Retinal pigment epithelial cell (primary cell): ENCODE results near the gene PITPNC1.
"Not testable (repeated sequence)": the region's sequence is repeated elsewhere in the genome, so short reads cannot be mapped to it uniquely, and the experiment has no call there.

Experiments
- DNase-seq: peaks from one replicate; pipeline ENCODE4 v3.0.0-alpha.2; 2010; ENCODE audit warnings: low read depth
- H3K4me3 ChIP-seq: 2 replicates; pipeline ENCODE4 v1.5.1; 2011; ENCODE audit warnings: mild to moderate bottlenecking, low read length, control low read depth, moderate library complexity
- CTCF ChIP-seq: conservative IDR thresholded peaks from 2 replicates; pipeline ENCODE4 v1.5.1; 2011; ENCODE audit warnings: low read depth, low read length, control low read depth, inconsistent platforms

Gene PITPNC1

GRCh38 chr17:67376737-67377487 is at the start of gene PITPNC1:
Gene PITPNC1, plus strand, starts transcription at chr17:67377281.
- no peak for DNase-seq
- TF ChIP-seq CTCF: no peak
- peak within 1 kb of the TSS; percentile 84 for H3K4me3 ChIP-seq

GRCh38 chr17:67328026-67328425 is 49.1 kb upstream of the PITPNC1 start:
- H3K4me3 ChIP-seq: no peak overlapping the region
- no peak for TF ChIP-seq CTCF
- no peak for DNase-seq

- not testable (repeated sequence) for DNase-seq, H3K4me3 ChIP-seq
Observed at GRCh38 chr17:67331381-67332161, 45.5 kb upstream of the PITPNC1 start.

GRCh38 chr17:67332162-67332508 is 44.9 kb upstream of the PITPNC1 start:
- H3K4me3 ChIP-seq, DNase-seq: not testable (repeated sequence)

GRCh38 chr17:67335245-67335835 is 41.7 kb upstream of the PITPNC1 start:
- no peak for DNase-seq
- TF ChIP-seq CTCF: no peak
- H3K4me3 ChIP-seq: no peak overlapping the region

GRCh38 chr17:67336859-67337258 is 40.2 kb upstream of the PITPNC1 start:
- H3K4me3 ChIP-seq: no peak overlapping the region
- TF ChIP-seq CTCF: no peak
- no peak for DNase-seq

- not testable (repeated sequence) for H3K4me3 ChIP-seq, DNase-seq
Observed at GRCh38 chr17:67338353-67338752, 38.7 kb upstream of the PITPNC1 start.

- H3K4me3 ChIP-seq: no peak overlapping the region
- TF ChIP-seq CTCF: no peak
- no peak for DNase-seq
Observed at GRCh38 chr17:67343237-67343636, 33.8 kb upstream of the PITPNC1 start.
